GM18520 (cell line): ENCODE data around the gene TMEM259.

Experiments used
- ATAC-seq: cut with Tn5 transposase; IDR thresholded peaks from one replicate; pipeline ENCODE4 v1.9.1; 2021; ENCODE audit not compliant: unreplicated experiment

Gene TMEM259

DNA sequence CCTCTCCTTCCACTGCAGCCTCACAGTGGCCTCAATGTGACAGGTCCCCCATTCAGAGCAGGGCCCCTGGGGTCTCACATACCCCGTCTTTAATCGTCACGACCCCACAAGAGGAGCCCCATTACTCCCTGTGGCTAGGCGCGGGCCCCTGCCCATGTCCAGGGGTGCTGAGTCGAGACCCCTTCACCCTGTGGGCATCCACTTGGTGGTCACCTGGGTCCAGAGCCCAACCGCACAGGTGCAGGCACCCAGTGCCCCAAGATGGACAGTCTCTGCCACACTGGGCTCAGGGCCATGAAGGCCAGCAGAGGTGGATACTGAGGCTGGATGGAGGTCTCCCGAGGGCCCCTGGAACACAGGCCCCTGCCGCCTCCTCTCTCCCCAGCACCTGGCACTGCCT lies 3.0 kb downstream of the TMEM259 start:
- no peak for ATAC-seq

DNA sequence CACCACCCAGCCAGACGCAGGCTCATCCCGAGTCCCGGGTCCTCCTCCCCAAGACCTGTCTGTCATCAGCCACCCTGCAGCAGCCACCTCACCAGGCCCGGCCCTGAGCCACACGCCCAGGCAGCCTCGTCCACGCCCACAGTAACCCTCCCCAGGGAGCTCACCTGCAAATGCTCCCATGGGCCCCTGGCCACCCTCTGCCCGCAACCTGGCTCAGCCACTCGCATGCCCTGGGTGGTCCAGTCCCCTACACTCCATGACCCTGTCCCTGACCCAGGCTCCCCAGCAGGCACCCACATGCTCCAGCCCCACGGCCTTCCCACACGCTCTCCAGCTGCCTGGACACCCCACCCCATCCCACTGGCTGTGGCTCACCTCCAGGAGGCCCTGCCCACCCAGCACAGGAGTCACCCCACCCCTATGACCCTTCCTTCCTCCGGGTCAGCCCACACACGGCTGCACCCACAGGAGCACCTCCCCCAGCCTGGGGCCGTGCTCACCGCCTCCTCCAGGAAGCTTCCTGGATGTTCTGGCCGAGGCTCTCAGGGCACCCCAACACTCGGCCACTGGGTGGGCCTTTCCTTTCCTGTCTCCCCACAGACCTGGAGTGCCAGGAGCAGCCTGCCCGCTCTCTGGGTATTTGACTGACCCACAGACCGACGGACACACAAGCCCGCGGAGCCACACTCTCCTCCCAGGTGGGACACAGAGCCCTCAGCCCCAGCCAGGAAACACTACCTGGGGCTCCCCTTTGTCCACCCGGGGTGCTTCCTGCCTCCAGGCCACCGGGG lies 3.6 kb downstream of the TMEM259 start:
- no peak for ATAC-seq

DNA sequence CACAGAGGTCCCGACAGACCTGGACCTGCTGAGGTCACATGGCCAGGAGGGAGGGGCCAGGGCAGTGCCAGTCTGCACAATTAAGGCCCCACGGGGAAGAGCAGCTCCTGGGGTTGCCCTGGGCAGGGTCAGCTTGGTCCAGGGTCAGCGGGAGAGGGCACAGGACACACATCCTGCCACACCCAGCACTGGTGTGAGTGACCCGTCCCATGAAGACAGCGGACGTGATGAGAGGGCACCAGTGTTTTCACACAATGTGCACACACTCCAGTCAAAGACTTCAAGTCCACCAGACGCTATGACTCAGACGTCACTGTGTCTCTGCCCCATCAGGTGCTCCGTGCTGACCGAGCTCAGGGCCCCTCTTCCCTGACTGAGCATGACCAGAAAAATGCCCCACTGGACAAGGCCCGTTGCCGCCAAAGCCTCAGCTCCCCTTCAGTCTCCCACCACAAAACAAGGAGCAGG lies 4.2 kb downstream of the TMEM259 start:
- no peak for ATAC-seq

DNA sequence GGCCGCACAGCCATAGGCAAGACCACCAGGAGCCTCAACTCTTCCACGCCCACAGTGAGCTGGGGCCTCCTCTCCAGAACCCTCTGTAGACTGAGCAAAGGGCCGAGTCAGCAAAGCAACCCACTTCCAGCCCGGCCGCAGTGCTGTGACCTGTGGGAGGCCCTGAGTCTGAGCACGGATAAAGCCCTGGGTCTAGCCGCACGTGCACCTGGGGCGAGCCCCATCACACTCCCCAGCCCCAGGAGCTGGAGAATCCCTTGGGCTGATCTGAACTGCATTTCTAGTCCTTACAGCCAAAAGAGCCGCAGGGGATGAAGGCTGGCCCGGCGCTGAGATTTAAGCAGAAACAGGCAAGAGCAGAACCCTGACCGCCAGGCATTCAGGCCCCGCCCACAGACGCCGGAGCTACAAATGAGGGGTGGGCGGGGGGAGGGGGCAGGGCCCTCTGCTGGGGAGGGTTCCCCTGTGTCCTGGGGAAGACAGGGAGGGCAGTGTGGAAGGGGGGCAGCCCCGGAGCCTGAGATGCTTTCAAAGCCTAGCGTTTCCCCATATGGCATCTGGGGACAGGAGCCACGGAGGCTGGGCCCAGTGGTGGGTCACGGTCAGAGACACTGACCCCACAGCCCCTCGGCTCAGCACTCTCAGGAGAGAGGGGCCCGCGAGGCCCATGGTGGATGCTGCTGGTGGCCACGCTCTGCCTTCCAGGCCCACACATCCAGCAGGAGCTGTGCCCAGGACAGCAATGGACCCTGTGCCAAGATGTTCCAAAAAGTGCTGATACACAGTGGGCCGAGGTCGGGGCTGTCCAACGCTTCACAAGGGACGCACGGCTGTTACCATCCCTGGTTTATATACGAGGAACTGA lies 4.9 kb downstream of the TMEM259 start:
- ATAC-seq, result no peak

DNA sequence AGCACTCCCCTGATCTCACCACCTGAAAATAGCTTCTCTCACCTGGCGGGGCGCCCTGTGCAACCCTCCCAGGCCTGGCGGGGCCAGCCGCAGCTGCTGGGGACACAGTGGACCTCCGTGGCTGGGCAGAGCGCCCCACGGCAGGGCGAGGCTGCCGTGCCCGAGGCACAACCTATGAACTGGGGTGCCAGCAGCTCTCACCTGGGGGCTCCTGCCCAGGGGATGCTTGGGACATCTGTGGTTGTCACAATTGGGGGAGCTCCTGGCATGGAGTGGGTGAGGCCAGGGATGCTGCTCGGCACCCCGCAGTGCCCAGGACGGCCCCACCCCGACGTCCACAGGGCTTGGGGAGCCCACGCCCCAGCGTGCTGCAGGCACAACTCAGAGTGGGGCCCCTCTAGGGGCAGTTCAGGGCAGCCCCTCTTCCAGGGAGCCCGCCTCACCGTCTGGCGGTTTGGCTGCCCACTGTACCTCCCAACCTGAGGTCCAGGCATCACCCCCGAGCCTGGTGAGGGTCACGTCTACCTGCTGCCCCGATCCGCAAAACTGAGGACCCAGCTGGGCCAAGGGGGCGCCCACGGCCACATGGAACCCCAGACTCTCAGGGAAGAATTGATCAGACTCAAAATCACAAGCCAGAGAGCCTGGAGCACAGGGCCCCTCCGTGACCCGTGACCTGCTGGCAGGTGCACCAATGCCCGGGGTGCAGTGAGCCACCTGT lies 5.7 kb downstream of the TMEM259 start:
- ATAC-seq, result no peak

DNA sequence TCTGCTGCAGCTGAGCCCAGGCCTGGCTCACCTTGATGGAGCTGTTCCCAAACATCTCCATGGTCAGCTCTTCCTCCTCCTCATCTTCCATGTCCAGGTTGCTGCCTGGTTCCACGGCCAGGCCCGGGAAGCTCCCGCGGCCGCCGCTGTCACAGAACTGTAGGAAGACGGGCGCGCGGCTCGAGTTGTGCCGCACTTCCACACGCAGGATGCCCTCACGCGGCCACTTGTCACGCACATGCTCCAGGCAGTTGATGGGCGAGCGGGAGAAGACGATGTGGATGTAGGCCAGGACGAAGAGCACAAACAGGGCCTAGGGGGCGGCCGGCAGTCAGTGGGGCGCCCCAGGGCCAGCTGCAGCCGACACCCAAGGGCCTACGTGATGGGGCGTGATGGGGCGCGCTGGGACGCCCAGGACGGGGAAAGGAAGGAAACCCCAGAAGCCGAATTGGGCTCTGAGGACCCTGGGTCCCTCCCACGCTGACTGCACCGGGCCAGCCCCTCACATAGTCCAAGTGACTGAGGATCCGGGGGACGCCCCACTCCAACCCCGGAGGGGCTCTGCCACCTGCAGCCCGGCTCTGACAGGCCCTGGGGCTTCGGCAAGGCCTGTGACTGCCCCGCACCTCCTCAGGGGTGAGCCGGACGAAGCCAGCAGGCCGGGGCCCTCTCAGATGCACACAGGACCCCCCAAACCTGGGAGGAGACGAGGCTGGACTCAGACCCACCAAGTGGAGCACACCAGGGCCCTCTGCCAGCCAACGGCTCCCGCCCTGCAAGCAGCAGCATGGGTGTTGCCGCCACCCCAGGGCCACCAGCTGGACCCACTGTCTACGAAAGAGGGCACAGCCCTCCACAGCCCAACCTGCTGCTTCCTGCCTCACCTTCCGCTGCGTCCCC lies 6.5 kb downstream of the TMEM259 start:
- ATAC-seq, result no peak

DNA sequence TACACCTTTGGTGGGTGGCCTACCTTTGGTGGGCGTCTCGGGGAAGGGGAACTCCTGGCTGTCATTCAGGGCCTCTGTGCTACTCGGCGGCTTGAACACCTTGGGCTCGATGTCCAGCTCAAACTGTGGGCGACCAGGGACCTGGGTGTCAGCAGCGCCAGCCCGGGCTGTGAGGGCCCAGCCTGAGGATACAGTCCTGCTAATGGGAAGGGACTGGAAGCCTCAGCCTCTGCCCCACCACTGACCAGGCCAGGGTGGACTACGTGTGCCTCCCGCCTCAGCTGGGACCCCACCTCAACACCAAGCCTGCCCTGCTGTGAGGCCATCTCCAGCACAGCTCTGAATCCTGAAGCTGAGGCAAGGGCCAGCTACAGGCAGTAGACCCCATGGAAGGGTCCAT lies 7.7 kb downstream of the TMEM259 start:
- ATAC-seq, result no peak

DNA sequence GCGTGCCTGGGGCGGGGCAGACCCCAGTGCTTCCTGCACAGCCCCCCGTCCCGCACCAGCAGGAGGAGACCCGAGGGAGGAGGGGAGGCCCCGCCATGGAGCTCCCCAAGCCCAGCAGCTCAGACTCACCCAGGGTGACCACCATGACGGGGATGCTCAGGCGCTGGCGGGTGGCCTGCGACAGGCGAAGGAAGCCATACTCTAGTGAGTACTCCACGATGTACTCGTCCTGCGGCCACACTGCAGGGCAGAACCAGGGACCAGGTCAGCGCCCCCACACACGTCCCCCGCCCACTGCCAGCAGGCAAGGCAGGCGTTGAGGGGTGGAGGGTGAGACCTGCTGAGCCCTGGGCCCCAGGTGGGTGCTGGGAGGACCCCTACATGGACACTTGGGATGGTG lies 8.6 kb downstream of the TMEM259 start:
- ATAC-seq, result no peak

DNA sequence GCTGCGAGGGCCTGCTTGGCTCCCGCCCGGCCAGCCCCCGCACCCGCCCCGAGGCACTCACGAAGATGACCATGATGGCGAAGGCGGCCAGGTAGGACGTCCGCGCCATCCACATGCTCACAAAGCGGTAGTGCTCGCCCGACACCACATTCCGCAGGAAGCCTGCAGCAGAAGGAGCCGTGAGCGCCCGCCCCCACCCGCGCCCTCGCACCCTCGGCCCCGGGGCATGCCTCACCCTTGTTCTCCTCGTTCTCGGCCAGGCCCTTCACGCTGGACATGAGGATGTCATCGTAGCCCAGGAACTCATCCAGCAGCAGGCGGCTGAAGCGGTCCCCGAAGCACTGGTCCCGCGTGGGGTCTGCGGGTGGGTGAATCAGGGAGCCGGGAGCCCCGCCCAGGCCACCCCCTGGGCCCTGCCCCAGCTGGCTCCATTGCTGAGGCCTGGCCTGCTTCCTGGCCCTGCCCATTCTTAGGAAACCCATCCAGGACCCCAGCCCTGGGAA lies 9.0 kb downstream of the TMEM259 start:
- no peak for ATAC-seq

DNA sequence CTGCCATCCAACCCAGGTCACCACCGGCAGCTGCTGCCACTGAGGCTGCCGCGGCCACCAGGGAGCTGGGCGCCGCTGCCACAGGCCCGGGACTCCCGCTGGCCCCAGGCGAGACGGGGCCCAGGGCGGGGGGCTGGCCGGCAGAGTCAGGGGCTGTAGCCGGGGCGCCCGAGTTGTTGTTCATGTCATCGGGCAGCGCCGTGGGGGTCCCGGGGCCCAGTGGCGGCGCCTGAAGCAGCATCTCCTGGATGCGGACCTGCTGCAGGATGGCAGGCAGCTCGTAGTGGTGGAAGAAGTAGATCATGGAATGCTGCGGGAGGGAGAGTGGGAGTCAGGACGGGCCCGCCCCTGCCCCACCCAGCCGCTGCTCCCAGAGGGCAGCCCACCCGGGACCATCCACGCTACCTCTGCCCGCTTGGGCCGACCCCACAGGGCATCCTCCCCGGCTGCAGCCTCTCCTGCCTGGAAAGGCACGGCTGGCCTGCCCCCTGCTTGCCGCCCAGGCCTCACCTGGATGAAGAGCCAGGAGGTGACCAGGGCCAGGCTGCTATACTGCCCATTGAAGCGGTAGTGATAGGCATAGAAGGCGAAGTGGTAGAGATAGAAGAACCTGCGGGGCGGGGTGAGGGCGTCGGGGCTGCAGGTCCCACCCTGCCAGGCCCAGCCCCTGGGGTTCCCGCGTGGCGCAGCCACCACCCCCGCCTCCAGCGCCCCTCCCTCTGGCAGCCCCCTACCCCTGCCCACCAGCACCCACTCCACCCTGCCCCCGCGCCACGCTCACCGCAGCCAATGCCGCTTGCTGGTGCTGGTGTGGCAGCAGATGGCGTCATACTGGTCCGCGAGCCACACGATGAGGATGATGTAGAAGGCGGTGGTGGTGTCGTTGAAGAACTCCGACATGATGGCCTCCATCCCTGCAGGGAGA lies 10.1 kb downstream of the TMEM259 start:
- no peak for ATAC-seq

DNA sequence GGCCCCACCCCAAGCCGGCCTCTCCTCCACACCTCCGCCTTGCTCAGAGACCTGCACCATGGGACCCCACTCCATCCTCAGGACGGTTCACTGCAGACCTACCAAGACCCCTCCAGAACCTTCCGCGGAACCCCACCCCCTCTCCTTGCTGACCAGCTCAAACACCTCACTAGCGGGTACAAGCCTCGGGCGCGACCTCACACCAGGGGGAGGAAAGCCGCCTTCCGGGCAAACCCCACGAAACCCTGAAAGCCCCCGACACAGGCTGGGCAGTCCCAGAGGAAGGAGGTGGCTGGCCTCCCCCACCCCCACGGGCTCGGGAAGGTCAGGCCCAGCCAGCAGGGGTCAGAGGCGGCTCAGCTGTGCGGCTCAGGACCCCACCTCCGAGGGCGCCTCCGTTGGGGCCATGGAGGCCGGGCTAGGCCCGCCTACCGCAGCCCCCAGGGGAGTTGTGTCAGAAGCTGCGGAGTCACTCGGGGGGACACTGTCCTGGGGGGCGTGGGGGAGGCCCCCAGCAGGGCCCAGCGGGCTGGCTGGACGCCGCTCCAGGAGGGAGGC lies 10.9 kb downstream of the TMEM259 start:
- no peak for ATAC-seq

DNA sequence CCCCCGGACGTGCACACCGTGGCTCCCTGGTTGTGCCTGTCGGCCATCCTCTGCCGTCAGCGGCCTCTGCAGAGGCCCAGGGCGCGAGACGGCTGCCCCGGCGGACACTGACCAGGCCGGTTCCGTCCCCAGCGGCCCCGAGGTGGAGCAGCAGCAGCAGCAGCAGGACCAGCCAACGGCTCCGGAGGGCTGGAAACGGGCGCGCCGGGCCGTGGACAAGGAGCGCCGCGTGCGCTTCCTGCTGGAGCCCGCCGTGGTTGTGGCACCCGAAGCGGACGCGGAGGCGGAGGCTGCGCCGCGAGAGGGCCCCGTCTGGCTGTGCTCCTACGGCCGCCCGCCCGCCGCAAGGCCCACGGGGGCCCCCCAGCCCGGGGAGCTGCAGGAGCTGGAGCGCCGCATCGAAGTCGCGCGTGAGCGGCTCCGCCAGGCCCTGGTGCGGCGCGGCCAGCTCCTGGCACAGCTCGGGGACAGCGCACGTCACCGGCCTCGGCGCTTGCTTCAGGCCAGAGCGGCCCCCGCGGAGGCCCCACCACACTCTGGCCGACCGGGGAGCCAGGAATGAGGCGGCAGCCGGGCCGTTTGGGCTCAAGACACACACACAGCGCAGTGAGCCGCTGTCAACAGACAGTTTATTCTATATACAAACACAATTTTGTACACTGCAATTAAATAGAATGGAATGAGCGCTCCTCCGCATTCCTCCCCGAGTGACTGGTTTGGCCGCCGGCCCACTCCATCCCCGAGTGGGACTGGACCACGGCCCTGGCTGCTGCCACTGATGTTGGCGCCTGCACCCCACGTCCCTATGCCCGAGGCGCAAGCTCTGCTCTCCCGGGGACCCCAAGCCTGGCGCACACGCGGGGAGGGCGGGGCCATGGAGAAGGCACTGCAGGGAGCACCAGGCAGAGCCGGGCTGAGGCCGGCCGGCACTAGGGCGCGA lies 11.6 kb downstream of the TMEM259 start:
- no peak for ATAC-seq

DNA sequence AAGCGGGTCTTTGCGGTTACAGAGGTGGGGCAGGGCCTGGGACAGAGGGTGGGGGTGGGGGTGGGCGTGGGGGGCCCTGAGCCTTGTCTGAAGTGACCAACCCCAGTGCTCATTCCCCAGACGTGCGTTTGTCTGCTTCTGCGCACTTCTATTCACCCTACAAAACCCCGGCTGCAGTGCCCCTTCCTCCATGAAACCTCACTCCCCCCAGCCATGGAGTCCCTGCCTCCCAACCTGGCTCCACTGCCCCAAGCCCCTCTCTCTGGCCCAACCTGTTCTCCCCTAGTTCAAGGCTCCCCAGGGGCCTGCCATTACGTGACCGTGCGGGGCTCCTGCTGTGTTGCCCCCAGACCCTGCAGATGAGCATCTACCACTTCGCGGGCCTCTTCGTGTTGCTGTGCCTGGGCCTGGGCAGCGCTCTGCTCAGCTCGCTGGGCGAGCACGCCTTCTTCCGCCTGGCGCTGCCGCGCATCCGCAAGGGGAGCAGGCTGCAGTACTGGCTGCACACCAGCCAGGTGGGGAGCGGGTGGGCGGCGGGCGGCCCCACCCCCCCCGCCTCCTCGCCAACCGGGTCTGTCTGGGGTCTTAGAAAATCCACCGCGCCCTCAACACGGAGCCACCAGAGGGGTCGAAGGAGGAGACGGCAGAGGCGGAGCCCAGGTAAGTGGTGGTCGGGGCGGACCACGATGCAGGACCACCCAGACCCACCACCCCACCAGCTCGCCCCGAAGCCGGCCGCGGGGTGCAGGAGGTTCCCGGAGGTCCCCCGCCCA lies 12.5 kb downstream of the TMEM259 start:
- no peak for ATAC-seq

DNA sequence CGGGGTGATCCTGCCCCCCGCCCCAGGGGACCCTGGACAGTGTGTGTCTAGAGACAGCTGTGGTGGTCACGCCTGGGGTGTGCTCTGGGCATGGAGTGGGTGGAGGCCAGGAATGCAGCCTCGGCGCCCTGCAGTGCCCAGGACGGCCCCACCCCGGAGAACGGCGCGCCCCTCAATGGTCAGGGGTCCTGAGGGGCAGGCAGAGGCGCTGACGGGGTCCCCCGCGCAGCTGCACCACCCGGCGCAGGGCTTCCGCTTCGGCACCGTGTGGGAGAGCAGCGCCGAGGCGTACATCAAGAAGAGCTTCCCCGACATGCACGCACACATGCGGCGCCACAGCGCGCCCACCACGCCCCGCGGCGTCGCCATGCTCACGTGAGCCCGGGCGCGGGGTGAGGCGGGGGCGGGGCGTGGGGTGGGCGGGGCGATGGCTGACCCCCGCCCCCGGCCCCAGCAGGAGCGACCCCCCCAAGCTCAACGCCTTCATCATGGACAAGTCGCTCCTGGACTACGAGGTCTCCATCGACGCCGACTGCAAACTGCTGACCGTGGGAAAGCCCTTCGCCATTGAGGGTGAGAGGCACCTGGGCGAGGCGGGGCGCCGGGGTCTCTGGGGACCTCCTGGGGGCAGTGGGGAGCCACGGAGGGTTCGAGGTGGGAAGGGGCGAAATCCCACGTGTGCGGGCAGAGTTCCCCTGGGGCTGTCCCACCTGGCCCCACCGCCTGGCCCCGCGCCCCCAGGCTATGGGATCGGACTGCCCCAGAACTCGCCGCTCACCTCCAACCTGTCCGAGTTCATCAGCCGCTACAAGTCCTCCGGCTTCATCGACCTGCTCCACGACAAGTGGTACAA lies 13.3 kb downstream of the TMEM259 start:
- no peak for ATAC-seq

DNA sequence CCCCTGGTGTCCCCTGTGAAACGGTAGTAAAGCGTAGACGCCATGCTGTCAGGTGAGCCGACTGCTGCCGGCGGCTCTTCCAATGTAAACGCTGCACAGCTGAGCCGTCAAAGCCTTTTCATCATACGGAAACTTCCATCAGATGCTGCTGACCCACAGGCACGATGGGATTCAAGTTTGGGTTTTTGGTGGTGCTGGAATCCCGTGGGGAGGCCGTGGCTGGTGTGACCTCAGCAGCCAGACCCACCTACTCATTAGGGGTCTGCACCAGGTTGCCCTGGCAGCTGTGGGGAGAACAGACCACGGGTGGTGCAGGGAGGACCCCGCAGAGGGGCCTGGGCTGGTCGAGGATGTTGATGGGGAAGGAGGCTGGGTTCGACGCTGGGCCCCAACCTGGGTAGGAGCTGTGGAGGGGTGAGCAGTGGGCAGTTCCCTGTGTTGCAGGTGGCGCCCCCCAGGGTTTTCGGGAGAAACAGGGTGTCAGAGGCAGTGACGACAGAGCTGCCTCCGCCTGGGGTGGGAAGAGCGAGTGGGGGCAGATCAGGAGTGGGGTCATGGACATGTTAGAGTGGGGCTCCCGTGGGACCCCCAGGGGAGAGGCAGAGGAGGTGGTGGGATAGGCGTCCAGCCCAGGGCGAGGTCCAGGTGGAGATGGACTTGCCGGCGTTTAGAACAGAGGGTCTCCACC lies 14.1 kb downstream of the TMEM259 start:
- ATAC-seq, result no peak
